ENCODE results near the gene DPP6. TPM values are rescaled to one million over a fixed set of nuclear protein-coding genes. Genes with fewer than 3 reads are reported as not detected.

Gene DPP6
- total RNA-seq, 4 donors from 2014 or later: 1.5 to 2.9 TPM; not detected in 2

DNA sequence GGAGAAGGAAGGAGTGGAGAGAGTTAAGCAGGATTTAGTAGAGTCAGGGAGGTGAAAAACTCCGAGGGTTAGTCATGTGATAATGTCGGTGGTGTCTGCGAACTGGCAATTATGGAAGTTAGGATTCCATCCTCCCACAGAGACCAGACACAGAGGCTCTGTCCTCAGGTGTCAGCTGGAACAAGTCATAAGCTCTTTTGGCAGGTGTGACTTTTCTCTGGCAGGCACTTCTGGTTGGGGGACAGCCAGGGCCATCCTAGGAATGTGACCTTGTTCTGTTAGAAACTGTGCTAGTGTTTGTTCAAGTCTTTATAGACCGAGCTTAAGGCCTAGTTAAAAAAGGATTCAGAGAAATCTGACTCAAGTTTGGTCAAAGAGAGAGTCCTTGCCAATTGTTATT is 371.0 kb downstream of the DPP6 start:
- no peak for DNase-seq
- TF ChIP-seq, protein P1, sequence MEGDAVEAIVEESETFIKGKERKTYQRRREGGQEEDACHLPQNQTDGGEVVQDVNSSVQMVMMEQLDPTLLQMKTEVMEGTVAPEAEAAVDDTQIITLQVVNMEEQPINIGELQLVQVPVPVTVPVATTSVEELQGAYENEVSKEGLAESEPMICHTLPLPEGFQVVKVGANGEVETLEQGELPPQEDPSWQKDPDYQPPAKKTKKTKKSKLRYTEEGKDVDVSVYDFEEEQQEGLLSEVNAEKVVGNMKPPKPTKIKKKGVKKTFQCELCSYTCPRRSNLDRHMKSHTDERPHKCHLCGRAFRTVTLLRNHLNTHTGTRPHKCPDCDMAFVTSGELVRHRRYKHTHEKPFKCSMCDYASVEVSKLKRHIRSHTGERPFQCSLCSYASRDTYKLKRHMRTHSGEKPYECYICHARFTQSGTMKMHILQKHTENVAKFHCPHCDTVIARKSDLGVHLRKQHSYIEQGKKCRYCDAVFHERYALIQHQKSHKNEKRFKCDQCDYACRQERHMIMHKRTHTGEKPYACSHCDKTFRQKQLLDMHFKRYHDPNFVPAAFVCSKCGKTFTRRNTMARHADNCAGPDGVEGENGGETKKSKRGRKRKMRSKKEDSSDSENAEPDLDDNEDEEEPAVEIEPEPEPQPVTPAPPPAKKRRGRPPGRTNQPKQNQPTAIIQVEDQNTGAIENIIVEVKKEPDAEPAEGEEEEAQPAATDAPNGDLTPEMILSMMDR (IDR thresholded peaks at IDR 0.05): no peak
- TF ChIP-seq POLR2A (IDR thresholded peaks at IDR 0.05): no peak
- Histone ChIP-seq H3K4me1 (no peaks in the 10 kb centered on the region), H3K36me3 (no peaks in the 10 kb centered on the region), H3K27me3 (no peaks in the 10 kb centered on the region), H3K27ac (no peak overlapping the region), H3K4me3 (no peak overlapping the region), H3K9me3 (no peaks in the 10 kb centered on the region)

DNA sequence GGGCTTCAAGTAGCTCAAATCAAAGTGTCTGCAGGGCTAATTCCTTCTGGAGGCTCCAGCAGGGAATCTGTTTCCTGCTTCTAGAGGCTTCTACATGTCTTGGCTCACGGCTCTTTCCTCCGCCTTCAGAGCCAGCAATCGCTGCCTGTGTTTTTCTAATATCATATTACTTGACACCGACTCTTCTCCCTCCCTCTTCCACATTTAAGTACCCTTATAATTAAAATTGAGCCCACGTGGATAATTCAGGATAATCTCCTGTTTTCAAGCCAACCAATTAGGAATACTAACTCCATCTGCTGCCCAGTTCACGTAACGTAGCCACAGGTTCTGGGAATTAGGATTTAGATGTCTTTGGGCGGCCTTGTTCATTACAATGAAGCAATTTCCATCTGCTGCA is 372.2 kb downstream of the DPP6 start:
- no peak for DNase-seq
- Histone ChIP-seq H3K36me3 (no peaks in the 10 kb centered on the region), H3K4me3 (no peak overlapping the region), H3K9me3 (no peaks in the 10 kb centered on the region), H3K27me3 (no peaks in the 10 kb centered on the region), H3K27ac (no peak overlapping the region), H3K4me1 (no peaks in the 10 kb centered on the region)
- TF ChIP-seq, protein P1 (IDR thresholded peaks at IDR 0.05): no peak
- no peak for TF ChIP-seq POLR2A (IDR thresholded peaks at IDR 0.05)

DNA sequence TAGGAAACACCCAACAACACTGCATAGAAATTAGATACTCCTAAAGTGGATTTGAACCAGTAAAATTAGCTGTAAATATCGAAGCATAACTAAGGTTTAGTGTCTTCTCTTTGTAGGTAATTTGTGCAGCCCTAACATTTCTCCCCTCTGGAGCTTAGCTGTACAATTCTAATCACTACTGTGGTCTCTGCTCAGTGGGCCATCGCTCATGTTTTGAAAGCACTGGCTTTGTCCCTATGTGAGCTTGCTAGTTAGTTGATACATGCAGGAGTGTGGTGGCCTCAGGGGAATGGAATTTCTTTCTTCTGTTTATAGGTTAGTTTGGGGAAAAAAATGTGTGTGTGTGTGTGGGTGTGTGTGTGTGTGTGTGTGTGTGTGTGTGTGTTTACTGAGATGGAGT is 373.1 kb downstream of the DPP6 start:
- TF ChIP-seq, protein P1 (IDR thresholded peaks at IDR 0.05): no peak
- TF ChIP-seq POLR2A (IDR thresholded peaks at IDR 0.05): no peak

DNA sequence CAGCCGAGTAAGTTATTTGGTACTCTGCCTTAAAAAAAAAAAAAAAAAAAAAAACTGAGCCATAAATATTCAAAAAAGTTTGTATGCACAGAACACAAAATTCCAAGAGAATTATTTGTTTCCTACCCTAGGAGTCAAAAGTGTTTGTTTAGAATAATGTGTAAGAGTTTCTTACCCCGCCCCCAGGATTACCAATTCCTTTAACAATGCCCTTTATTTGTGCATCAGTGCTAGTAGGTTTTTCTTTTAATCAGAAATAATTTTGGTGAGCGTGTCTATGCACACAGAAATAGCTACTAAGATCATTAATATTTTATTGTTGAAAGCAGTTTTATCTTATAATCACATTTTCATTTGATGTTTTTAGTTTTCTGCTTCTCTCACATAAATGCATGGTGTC is 374.6 kb downstream of the DPP6 start:
- Histone ChIP-seq H3K9me3 (peaks cover 0 to 3% (median 0%) of the 10 kb centered on the region in 4 donors), H3K4me3 (no peak overlapping the region), H3K4me1 (no peaks in the 10 kb centered on the region), H3K27ac (no peak overlapping the region), H3K27me3 (no peaks in the 10 kb centered on the region), H3K36me3 (no peaks in the 10 kb centered on the region)
- no peak for DNase-seq
- TF ChIP-seq, protein P1 (IDR thresholded peaks at IDR 0.05): no peak

More for the DNA sequence above, 373.1 kb downstream of the DPP6 start:
- no peaks in the 10 kb centered on the region for H3K36me3 ChIP-seq
- no peak overlapping the region for H3K27ac ChIP-seq
- no peak overlapping the region for H3K4me3 ChIP-seq
- H3K27me3 ChIP-seq: no peaks in the 10 kb centered on the region
- no peak for DNase-seq
- H3K9me3 ChIP-seq: peaks cover 0 to 3% (median 0%) of the 10 kb centered on the region in 4 donors
- no peaks in the 10 kb centered on the region for H3K4me1 ChIP-seq

DNA sequence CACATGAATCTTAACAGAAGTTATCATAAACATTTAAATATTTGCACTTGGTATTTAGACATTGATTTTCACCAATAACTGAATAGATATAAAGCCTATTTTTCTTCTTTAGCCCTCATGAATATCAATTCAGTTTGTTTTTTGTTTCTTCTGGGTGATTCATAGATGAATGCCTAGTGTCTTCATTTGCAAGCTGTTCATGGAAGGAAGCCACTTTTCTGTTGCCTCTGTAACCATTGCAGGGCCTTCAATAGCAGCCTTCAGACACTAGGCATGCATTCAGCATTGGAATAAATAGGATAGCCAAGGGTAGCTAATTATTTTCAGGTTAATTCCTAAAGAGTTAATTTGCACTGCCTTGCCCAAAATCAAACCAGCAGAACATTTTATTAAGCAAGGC is 375.3 kb downstream of the DPP6 start:
- H3K36me3 ChIP-seq: no peaks in the 10 kb centered on the region
- DNase-seq: no peak

More for the DNA sequence above, 375.3 kb downstream of the DPP6 start:
- no peak overlapping the region for H3K27ac ChIP-seq
- peaks cover 0 to 3% (median 0%) of the 10 kb centered on the region in 4 donors for H3K9me3 ChIP-seq
- H3K4me3 ChIP-seq: no peak overlapping the region
- no peaks in the 10 kb centered on the region for H3K27me3 ChIP-seq
- TF ChIP-seq POLR2A (IDR thresholded peaks at IDR 0.05): no peak
- TF ChIP-seq, protein P1 (IDR thresholded peaks at IDR 0.05): no peak
- H3K4me1 ChIP-seq: no peaks in the 10 kb centered on the region

All from Peyer's patch (tissue), 4 donors.